ENCODE measurements around the gene DNAJC30. TPM values are rescaled to one million over a fixed set of nuclear protein-coding genes. Genes with fewer than 3 reads are reported as not detected.
"Not testable (repeated sequence)": the region's sequence is repeated elsewhere in the genome, so short reads cannot be mapped to it uniquely, and the experiment has no call there.

DNAJC30 gene
- polyA plus RNA-seq (2013, experiment 1 of 2), result 5.5 TPM
- 4.4 TPM for polyA plus RNA-seq (2013, experiment 2 of 2)

DNA sequence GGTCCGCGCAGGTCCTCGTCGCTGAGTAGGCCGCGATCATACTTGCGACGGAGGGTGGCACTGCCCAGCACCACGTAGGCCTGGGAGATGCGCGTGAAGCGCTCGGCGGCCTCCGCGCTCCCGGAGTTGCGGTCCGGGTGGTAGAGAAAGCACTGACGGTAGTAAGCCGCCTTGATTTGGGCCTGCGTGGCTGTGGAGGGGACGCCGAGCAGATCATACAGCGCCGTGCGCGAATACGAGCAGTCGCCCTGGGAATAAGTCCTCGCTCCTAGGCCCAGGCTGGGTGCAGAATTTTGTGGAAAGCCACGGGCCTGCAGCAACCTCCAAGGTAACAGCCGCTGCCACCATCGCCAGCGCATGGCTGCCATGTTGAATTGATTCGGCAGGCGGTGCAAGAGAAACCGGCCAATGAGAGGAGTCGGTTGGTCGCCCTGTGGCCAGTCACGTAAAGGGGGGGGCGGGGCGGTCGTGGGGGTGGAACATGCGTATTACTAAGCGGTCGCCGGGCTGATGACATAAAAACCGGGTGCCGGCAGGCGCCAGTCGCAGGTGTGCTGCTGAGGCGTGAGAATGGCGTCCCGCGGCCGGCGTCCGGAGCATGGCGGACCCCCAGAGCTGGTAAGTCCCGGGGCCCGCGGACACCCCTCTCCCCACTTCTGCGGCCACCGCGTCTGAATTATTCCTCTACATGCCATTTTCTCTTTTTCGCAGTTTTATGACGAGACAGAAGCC is at the start of gene DNAJC30, which contains the start of gene BUD23:
DNAJC30 (minus strand) TSS at position 398 of the 732 bp plus-strand sequence; CDS start at position 368, 30 bp downstream.
BUD23 (plus strand) TSS at position 542 of the 732 bp plus-strand sequence; CDS start at position 571, 29 bp downstream.
- whole genome bisulfite sequencing, result under 1% methylated on average over 68 of the region's 68 CpGs

DNA sequence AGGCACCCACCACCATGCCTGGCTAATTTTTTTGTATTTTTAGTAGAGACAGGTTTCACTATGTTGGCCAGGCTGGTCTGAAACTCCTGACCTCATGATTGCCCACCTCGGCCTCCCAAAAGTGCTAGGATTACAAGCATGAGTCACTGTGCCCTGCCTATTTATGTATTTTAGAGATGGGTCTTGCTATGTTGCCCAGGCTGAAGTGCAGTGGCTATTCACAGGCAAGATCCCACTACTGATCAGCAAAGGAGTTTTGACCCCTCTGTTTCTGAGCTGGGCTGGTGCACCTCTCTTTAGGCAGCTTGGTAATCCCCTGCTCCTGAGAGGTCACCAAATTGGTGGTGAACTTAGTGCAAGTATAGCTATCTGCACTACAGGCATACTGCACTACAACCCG is 49.1 kb upstream of the DNAJC30 start:
- no peaks in the 10 kb centered on the region for H3K27me3 ChIP-seq (ENCODE audit: insufficient read depth, low read length)
- 97% methylated on average over 2 of the region's 2 CpGs for WGBS
- no peaks in the 10 kb centered on the region for H3K4me1 ChIP-seq (ENCODE audit: insufficient read depth, low read length)
- H3K36me3 ChIP-seq (ENCODE audit: insufficient read depth, low read length), result peaks cover 15% of the 10 kb centered on the region
- H3K9ac ChIP-seq (ENCODE audit: low read depth, low read length), result no peak overlapping the region
- no peak overlapping the region for H3K4me3 ChIP-seq (ENCODE audit: low read length)
- no peak overlapping the region for H3K27ac ChIP-seq (ENCODE audit: low read depth, low read length)
- no peaks in the 10 kb centered on the region for H3K9me3 ChIP-seq (ENCODE audit: insufficient read depth, low read depth, low read length)

More for the DNA sequence above, at the start of gene DNAJC30, which contains the start of gene BUD23:
- peak within 1 kb of the TSS; percentile 86 for H3K4me3 ChIP-seq (ENCODE audit: low read length)
- H3K9ac ChIP-seq (ENCODE audit: low read depth, low read length), result peak within 1 kb of the TSS; percentile 98
- H3K27me3 ChIP-seq (ENCODE audit: insufficient read depth, low read length), result no peaks in the 10 kb centered on the region
- peak within 1 kb of the TSS; percentile 88 for H3K27ac ChIP-seq (ENCODE audit: low read depth, low read length)
- H3K9me3 ChIP-seq (ENCODE audit: insufficient read depth, low read depth, low read length), result no peaks in the 10 kb centered on the region
- peaks cover 27% of the 10 kb centered on the region for H3K36me3 ChIP-seq (ENCODE audit: insufficient read depth, low read length)
- peaks cover 6% of the 10 kb centered on the region; the same call in 1 of the 2 replicates for H3K4me1 ChIP-seq (ENCODE audit: insufficient read depth, low read length)

DNA sequence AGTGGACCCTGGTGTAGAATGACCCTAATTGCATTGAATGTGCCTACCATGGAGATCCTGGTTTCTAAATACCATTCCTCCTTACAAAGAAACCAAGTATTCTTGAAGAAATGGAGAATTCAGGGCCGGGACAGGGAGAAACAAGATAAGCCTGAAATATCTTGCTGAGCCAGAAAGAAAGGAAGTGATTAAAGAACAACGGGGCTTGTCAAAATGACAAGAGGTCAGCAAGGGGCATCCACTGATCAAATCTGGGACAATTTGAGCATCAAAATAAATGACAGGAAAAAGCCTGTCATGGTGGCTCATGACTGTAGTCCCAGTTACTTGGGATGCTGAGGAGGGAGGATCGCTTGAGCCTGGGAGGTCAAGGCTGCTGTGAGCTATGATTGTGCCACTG is 47.2 kb upstream of the DNAJC30 start:
- Histone ChIP-seq H3K9me3 (ENCODE audit: insufficient read depth, low read depth, low read length) (no peaks in the 10 kb centered on the region), H3K36me3 (ENCODE audit: insufficient read depth, low read length) (no peaks in the 10 kb centered on the region), H3K9ac (ENCODE audit: low read depth, low read length) (no peak overlapping the region), H3K27me3 (ENCODE audit: insufficient read depth, low read length) (no peaks in the 10 kb centered on the region), H3K4me1 (ENCODE audit: insufficient read depth, low read length) (no peaks in the 10 kb centered on the region), H3K27ac (ENCODE audit: low read depth, low read length) (no peak overlapping the region), H3K4me3 (ENCODE audit: low read length) (no peak overlapping the region)
- WGBS, result 60% methylated on average over 3 of the region's 3 CpGs

DNA sequence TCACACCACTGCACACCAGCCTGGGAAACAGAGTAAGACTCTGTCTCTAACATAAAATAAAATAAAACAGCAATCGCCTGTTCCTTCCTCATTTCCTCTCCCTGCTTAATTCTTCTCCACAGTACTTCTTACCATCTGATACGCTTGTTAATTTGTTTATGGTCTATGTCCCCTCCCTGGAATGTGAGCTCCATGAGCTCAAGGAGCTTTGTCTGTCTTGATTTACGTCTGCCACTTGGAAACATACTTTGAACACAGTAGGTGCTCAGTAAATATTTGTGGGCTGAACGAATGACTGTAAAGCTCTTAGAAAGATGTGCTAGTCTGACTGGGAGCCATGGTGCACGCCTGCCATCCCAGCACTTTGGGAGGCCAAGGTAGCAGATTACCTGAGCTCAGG is 45.3 kb upstream of the DNAJC30 start:
- H3K27ac ChIP-seq (ENCODE audit: low read depth, low read length), result no peak overlapping the region
- H3K27me3 ChIP-seq (ENCODE audit: insufficient read depth, low read length), result no peaks in the 10 kb centered on the region
- WGBS, result 82% methylated on average over 5 of the region's 5 CpGs
- H3K9me3 ChIP-seq (ENCODE audit: insufficient read depth, low read depth, low read length), result no peaks in the 10 kb centered on the region
- no peak overlapping the region for H3K9ac ChIP-seq (ENCODE audit: low read depth, low read length)
- no peak overlapping the region for H3K4me3 ChIP-seq (ENCODE audit: low read length)
- H3K4me1 ChIP-seq (ENCODE audit: insufficient read depth, low read length), result no peaks in the 10 kb centered on the region
- no peaks in the 10 kb centered on the region for H3K36me3 ChIP-seq (ENCODE audit: insufficient read depth, low read length)

DNA sequence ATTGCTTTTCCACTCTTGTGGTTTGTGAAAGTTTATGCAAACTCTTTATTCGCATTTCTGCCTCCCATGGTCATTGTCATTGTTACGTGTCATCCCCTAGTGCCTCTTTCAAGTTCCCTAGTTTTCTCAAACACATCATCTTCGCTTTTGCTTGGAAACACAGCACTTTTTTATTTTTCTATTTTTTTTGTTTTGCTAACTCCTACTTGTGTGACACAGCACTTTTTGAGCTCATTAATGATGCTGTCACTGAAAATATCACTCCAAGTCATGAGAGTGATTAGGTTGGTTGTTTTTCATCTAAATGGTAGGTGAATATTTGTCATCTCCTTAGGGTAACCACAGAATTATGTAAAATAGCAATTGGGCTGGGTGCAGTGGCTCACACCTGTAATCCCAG is 44.7 kb upstream of the DNAJC30 start:
- WGBS, result 58% methylated on average over 3 of the region's 3 CpGs
- Histone ChIP-seq H3K27ac (ENCODE audit: low read depth, low read length) (no peak overlapping the region), H3K4me1 (ENCODE audit: insufficient read depth, low read length) (no peaks in the 10 kb centered on the region), H3K36me3 (ENCODE audit: insufficient read depth, low read length) (no peaks in the 10 kb centered on the region), H3K9ac (ENCODE audit: low read depth, low read length) (no peak overlapping the region), H3K27me3 (ENCODE audit: insufficient read depth, low read length) (no peaks in the 10 kb centered on the region), H3K4me3 (ENCODE audit: low read length) (no peak overlapping the region), H3K9me3 (ENCODE audit: insufficient read depth, low read depth, low read length) (no peaks in the 10 kb centered on the region)

DNA sequence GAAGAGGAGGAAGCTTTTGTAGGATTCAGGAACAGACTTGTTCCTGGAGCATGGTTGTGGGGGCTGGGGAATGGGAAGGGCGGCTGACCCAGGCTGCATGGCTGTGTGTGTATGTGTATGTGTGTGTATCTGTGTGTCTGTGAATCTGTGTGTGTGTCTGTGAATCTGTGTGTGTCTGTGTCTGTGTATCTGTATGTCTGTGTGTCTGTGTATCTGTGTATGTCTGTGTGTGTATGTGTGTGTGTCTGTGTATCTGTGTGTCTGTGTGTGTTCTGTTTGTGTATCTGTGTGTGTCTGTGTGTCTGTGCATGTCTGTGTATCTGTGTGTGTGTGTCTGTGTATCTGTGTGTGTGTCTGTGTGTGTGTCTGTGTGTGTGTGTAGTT is 42.8 kb upstream of the DNAJC30 start:
- 94% methylated on average over 1 of the region's 1 CpG for WGBS
- H3K27ac ChIP-seq (ENCODE audit: low read depth, low read length), result no peak overlapping the region
- no peaks in the 10 kb centered on the region for H3K4me1 ChIP-seq (ENCODE audit: insufficient read depth, low read length)

DNA sequence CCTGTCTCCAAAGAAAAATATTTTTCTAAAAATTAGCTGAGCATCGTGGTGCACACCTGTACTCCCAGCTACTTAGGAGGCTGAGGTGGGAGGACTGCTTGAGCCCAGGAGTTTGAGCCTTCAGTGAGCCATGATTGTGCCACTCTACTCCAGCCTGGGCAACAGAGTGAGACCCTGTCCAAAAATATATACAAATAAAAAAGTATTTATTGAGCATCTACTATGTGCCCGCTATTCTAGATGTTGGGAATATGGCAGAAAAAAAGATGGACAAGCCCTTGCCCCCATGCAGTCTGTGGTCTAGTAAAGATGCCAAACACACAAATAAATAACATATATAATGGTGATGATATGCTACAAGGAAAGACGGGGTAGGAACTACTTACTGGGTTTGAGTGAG is 40.6 kb upstream of the DNAJC30 start:
- Histone ChIP-seq H3K27ac (ENCODE audit: low read depth, low read length) (no peak overlapping the region), H3K4me1 (ENCODE audit: insufficient read depth, low read length) (no peaks in the 10 kb centered on the region), H3K36me3 (ENCODE audit: insufficient read depth, low read length) (no peaks in the 10 kb centered on the region), H3K27me3 (ENCODE audit: insufficient read depth, low read length) (peaks cover 14% of the 10 kb centered on the region), H3K9me3 (ENCODE audit: insufficient read depth, low read depth, low read length) (no peaks in the 10 kb centered on the region), H3K4me3 (ENCODE audit: low read length) (no peak overlapping the region), H3K9ac (ENCODE audit: low read depth, low read length) (no peak overlapping the region)
- WGBS, result 92% methylated on average over 2 of the region's 3 CpGs

More for the DNA sequence above, 42.8 kb upstream of the DNAJC30 start:
- H3K27me3 ChIP-seq (ENCODE audit: insufficient read depth, low read length), result no peaks in the 10 kb centered on the region
- no peak overlapping the region for H3K4me3 ChIP-seq (ENCODE audit: low read length)
- H3K36me3 ChIP-seq (ENCODE audit: insufficient read depth, low read length), result no peaks in the 10 kb centered on the region
- H3K9me3 ChIP-seq (ENCODE audit: insufficient read depth, low read depth, low read length), result no peaks in the 10 kb centered on the region
- no peak overlapping the region for H3K9ac ChIP-seq (ENCODE audit: low read depth, low read length)

DNA sequence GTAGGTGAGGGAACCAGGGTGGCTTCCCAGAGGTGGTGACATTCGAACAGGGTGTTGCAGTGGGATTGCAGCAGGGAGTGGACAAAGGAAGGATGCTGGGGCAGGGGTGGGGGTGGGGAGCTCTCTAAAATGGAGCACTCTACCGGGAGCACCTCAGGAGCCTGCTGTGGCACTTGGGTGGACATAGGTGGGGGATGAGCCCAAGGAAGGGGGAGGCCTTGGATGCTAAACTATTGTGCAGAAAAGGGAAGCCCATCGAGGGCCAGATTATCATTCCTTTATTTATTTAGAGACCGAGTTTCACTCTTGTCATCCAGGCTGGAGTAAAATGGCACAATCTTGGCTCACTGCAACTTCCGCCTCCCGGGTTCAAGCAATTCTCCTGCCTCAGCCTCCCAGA is 39.5 kb upstream of the DNAJC30 start:
- Histone ChIP-seq H3K9ac (ENCODE audit: low read depth, low read length) (no peak overlapping the region), H3K4me3 (ENCODE audit: low read length) (no peak overlapping the region), H3K27ac (ENCODE audit: low read depth, low read length) (no peak overlapping the region), H3K36me3 (ENCODE audit: insufficient read depth, low read length) (no peaks in the 10 kb centered on the region), H3K27me3 (ENCODE audit: insufficient read depth, low read length) (peaks cover 24% of the 10 kb centered on the region), H3K4me1 (ENCODE audit: insufficient read depth, low read length) (no peaks in the 10 kb centered on the region), H3K9me3 (ENCODE audit: insufficient read depth, low read depth, low read length) (no peaks in the 10 kb centered on the region)
- 85% methylated on average over 6 of the region's 6 CpGs for WGBS

DNA sequence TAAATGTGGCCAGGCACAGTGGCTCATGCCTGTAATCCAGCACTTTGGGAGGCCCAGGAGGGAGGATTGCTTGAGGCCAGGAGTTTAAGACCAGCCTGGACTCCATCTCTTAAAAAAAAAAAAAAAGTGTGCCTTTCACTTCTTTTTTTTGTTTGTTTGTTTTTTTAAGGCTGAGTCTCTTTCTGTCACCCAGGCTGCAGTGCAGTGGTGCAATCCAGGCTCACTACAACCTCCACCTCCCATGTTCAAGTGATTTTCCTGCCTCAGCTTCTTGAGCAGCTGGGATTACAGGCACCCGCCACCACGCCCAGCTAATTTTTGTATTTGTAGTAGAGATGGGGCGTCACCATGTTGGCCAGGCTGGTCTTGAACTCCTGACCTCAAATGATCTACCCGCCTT is 38.9 kb upstream of the DNAJC30 start:
- H3K36me3 ChIP-seq (ENCODE audit: insufficient read depth, low read length); H3K4me3 ChIP-seq (ENCODE audit: low read length); H3K27ac ChIP-seq (ENCODE audit: low read depth, low read length); H3K9ac ChIP-seq (ENCODE audit: low read depth, low read length); H3K9me3 ChIP-seq (ENCODE audit: insufficient read depth, low read depth, low read length); H3K4me1 ChIP-seq (ENCODE audit: insufficient read depth, low read length): not testable (repeated sequence)
- WGBS, result 84% methylated on average over 4 of the region's 4 CpGs
- peaks cover 24% of the 10 kb centered on the region for H3K27me3 ChIP-seq (ENCODE audit: insufficient read depth, low read length)

DNA sequence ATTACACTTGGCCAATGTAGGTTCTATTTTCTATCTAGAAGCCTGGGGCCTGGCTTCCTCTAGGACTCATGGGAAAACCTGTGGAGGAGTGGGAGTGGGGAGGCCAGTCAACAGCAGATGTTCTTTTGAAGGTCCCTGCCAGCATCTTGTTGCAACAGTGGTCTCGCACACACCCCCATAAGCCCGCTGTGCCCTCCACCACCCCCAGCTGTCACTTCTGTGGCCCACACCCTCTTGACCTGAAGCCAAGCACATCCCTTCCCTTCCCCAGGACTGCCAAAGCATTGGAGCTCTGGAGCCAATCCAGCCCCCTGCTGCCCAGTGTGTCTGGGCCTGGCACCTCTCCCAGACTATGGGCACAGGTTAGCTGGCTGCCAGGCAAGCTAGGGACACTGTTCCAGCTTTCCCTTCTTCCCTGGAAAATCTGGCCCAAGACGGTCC is 38.1 kb upstream of the DNAJC30 start:
- Histone ChIP-seq H3K27ac (ENCODE audit: low read depth, low read length) (no peak overlapping the region), H3K4me3 (ENCODE audit: low read length) (no peak overlapping the region), H3K27me3 (ENCODE audit: insufficient read depth, low read length) (peaks cover 24% of the 10 kb centered on the region), H3K4me1 (ENCODE audit: insufficient read depth, low read length) (no peaks in the 10 kb centered on the region), H3K36me3 (ENCODE audit: insufficient read depth, low read length) (no peaks in the 10 kb centered on the region), H3K9me3 (ENCODE audit: insufficient read depth, low read depth, low read length) (no peaks in the 10 kb centered on the region), H3K9ac (ENCODE audit: low read depth, low read length) (no peak overlapping the region)
- WGBS, result 91% methylated on average over 3 of the region's 3 CpGs

DNA sequence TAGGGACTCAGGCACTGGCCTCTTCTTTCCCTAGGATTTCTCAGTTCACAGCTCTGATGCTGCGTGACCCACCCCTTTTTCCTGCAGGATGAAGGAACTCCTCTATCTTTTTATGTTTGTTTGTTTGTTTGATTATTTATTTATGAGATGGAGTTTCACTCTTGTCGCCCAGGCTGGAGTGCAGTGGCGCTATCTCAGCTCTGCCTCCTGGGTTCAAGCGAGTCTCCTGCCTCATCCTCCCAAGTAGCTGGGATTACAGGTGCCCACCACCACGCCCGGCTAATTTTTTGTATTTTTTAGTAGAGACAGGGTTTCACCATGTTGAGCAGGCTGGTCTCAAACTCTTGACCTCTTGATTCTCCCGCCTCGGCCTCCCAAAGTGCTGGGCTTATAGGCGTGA is 37.2 kb upstream of the DNAJC30 start:
- 96% methylated on average over 9 of the region's 9 CpGs for WGBS
- not testable (repeated sequence) for H3K9me3 ChIP-seq (ENCODE audit: insufficient read depth, low read depth, low read length); H3K36me3 ChIP-seq (ENCODE audit: insufficient read depth, low read length); H3K9ac ChIP-seq (ENCODE audit: low read depth, low read length); H3K4me1 ChIP-seq (ENCODE audit: insufficient read depth, low read length); H3K4me3 ChIP-seq (ENCODE audit: low read length); H3K27ac ChIP-seq (ENCODE audit: low read depth, low read length)
- H3K27me3 ChIP-seq (ENCODE audit: insufficient read depth, low read length), result peaks cover 24% of the 10 kb centered on the region

Data from HUES64 (cell line).